ENCODE measurements around the gene MXI1. TPM values are rescaled to one million over a fixed set of nuclear protein-coding genes. Genes with fewer than 3 reads are reported as not detected.

The MXI1 gene
- total RNA-seq: 3.8 and 4.5 TPM in 2 replicates

GRCh38 chr10:110207011-110207804 is at the start of gene MXI1:
MXI1 (plus strand) TSS chr10:110207605; CDS start chr10:110207809, 204 bp downstream.

DNA sequence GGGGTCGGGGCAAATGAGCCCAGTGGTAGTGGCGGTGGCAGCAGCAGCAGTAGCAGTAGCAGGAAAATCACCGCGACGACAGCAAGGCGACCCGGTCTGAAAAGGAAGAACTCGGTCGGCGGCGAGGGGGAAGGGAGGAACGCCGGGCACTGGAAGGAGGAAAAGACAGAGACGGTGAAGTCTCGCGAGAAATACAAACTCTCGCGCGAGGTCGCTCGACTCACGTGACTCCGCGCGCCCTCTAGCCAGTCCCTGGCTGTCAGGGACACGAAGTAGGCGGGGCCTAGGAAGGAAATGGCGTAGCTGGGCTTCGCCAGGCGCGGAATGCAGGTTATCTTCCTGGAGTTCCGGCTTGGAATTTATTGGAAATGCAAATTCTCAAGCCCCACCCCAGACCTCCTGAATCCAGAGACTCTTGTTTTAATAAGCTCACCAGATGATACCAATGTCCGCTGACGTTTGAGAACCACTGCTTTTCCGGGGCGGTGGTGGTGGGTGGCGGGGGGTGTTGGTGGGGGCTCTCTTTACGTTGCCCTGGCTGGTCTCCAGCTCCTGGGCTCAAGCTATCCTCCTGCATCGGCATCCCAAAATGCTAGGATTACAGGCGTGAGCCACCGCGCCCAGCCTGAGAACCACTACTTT is 97.5 kb downstream of the MXI1 start, which contains the start of gene SMNDC1:
Gene SMNDC1, minus strand, starts transcription at position 141 of the 642 bp plus-strand sequence. CDS start 1,333 bp downstream, outside the sequence.

Other genes with a start within 250 kb of the MXI1 start
- gene ADD3, start 199.6 kb upstream of the MXI1 start, total RNA-seq: 57.5 and 77.1 TPM in 2 replicates
- gene SMNDC1, start 97.3 kb downstream of the MXI1 start, total RNA-seq: 7.5 and 11.2 TPM in 2 replicates